ENCODE results near the gene APEX1. TPM values are rescaled to one million over a fixed set of nuclear protein-coding genes. Genes with fewer than 3 reads are reported as not detected.

APEX1 gene
- total RNA-seq, 1 experiment from 2014 or later = 235 TPM

GRCh38 chr14:20469890-20470602 lies 15.0 kb downstream of the APEX1 start (continued):
- TF ChIP-seq, protein P1, sequence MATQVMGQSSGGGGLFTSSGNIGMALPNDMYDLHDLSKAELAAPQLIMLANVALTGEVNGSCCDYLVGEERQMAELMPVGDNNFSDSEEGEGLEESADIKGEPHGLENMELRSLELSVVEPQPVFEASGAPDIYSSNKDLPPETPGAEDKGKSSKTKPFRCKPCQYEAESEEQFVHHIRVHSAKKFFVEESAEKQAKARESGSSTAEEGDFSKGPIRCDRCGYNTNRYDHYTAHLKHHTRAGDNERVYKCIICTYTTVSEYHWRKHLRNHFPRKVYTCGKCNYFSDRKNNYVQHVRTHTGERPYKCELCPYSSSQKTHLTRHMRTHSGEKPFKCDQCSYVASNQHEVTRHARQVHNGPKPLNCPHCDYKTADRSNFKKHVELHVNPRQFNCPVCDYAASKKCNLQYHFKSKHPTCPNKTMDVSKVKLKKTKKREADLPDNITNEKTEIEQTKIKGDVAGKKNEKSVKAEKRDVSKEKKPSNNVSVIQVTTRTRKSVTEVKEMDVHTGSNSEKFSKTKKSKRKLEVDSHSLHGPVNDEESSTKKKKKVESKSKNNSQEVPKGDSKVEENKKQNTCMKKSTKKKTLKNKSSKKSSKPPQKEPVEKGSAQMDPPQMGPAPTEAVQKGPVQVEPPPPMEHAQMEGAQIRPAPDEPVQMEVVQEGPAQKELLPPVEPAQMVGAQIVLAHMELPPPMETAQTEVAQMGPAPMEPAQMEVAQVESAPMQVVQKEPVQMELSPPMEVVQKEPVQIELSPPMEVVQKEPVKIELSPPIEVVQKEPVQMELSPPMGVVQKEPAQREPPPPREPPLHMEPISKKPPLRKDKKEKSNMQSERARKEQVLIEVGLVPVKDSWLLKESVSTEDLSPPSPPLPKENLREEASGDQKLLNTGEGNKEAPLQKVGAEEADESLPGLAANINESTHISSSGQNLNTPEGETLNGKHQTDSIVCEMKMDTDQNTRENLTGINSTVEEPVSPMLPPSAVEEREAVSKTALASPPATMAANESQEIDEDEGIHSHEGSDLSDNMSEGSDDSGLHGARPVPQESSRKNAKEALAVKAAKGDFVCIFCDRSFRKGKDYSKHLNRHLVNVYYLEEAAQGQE (IDR thresholded peaks at IDR 0.05; ENCODE audit: low read depth) = no peak
- TF ChIP-seq YY1 (IDR thresholded peaks at IDR 0.05; ENCODE audit: extremely low read depth, insufficient replicate concordance, low read depth, low read length) = no peak
- no peak for TF ChIP-seq ATF3 (IDR thresholded peaks at IDR 0.05)

DNA sequence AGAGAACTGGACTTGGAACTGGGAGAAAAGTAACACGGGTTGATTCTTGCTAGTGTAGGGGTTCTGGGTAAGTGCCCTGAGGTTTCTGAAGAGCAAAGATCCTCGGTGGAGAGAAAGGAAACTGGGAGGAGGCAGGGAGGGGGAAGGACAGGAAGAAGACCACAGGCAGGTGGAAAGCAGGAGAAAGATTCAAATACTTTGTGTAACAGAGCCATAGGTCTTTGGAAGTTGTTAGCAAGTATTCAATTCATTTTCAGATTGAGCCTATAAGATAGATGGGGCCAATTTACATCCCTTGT lies 15.5 kb downstream of the APEX1 start:
- Histone ChIP-seq H3K9me3 (ENCODE audit: control insufficient read depth in 1 of 2, insufficient read depth in 1 of 2, low read depth in 1 of 2, low read length in 2 of 2) (no peaks in the 10 kb centered on the region), H2AFZ (ENCODE audit: low read depth, low read length, poor library complexity, severe bottlenecking) (no peak overlapping the region), H3K4me3 (replicated peaks in 1 of 2; ENCODE audit: low read depth in 1 of 2, low read length in 2 of 2) (peak overlapping the region; percentile 80 to 96), H3K27me3 (ENCODE audit: insufficient read depth, low read length) (no peaks in the 10 kb centered on the region), H3K36me3 (ENCODE audit: control insufficient read depth in 1 of 2, insufficient read depth in 2 of 2, low read length in 2 of 2) (peaks cover 18 to 37% of the 10 kb centered on the region in 2 experiments), H3K79me2 (ENCODE audit: insufficient read depth, low read length) (peaks cover 55% of the 10 kb centered on the region), H3K9me2 (ENCODE audit: insufficient read depth) (no peaks in the 10 kb centered on the region), H3K27ac (ENCODE audit: low read depth, low read length) (peak overlapping the region; percentile 86), H4K20me1 (ENCODE audit: insufficient read depth) (no peaks in the 10 kb centered on the region), H3K4me1 (ENCODE audit: control insufficient read depth in 1 of 2, insufficient read depth in 2 of 2, low read length in 2 of 2) (peaks cover 10 to 15% of the 10 kb centered on the region in 2 experiments; a peak in 3 of 4 replicates), H3K4me2 (ENCODE audit: low read length) (peak overlapping the region; percentile 93), H3K9ac (ENCODE audit: low read length) (peak overlapping the region; percentile 97)
- intact Hi-C loops (cut with micrococcal nuclease) = loop anchor here (5.0 kb wide), 1 partner anchor 143 kb away; no protein-coding TSS in a partner anchor
- ATAC-seq = no peak
- RAD21 ChIA-PET (ENCODE audit: low non-redundant PET in 1 of 2, low total read pairs in 2 of 2, uncharacterized antibody in 2 of 2, unreplicated experiment in 2 of 2) = no interaction called here
- no peak for DNase-seq (ENCODE audit: low read depth, low spot score)
- CTCF ChIA-PET = no interaction called here
- POLR2A ChIA-PET = interaction anchor here (1.2 to 2.4 kb wide), 12 partner anchors 9 to 177 kb away, joined by 4 to 18 read pairs (median 8); partner anchors contain the start of genes APEX1, PARP2, PIP4P1 and TEP1
- BruUV-seq (replicated peaks) = no TSS peak
- TF ChIP-seq CEBPB (IDR thresholded peaks at IDR 0.05; ENCODE audit: low read depth) = no peak
- TF ChIP-seq CBX3 (IDR thresholded peaks at IDR 0.05; ENCODE audit: low read depth) = no peak
- TF ChIP-seq ZNF274 (IDR thresholded peaks at IDR 0.05; ENCODE audit: low read depth, low read length) = no peak
- no peak for TF ChIP-seq POLR2A (IDR thresholded peaks at IDR 0.05; ENCODE audit: borderline replicate concordance, extremely low read depth, insufficient read depth, insufficient read length)
- TF ChIP-seq, protein P2, sequence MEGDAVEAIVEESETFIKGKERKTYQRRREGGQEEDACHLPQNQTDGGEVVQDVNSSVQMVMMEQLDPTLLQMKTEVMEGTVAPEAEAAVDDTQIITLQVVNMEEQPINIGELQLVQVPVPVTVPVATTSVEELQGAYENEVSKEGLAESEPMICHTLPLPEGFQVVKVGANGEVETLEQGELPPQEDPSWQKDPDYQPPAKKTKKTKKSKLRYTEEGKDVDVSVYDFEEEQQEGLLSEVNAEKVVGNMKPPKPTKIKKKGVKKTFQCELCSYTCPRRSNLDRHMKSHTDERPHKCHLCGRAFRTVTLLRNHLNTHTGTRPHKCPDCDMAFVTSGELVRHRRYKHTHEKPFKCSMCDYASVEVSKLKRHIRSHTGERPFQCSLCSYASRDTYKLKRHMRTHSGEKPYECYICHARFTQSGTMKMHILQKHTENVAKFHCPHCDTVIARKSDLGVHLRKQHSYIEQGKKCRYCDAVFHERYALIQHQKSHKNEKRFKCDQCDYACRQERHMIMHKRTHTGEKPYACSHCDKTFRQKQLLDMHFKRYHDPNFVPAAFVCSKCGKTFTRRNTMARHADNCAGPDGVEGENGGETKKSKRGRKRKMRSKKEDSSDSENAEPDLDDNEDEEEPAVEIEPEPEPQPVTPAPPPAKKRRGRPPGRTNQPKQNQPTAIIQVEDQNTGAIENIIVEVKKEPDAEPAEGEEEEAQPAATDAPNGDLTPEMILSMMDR (IDR thresholded peaks at IDR 0.05 in 2 of 3, conservative IDR thresholded peaks at IDR 0.05 in 1 of 3; ENCODE audit: borderline replicate concordance in 1 of 3, insufficient read depth in 1 of 3, low read depth in 2 of 3, low read length in 2 of 3) = no peak
- no peak for TF ChIP-seq JUND (IDR thresholded peaks at IDR 0.05)
- TF ChIP-seq SRF (IDR thresholded peaks at IDR 0.05; ENCODE audit: low read depth) = no peak
- TF ChIP-seq SP1 (IDR thresholded peaks at IDR 0.05; ENCODE audit: low read depth) = no peak
- TF ChIP-seq, protein P1 (IDR thresholded peaks at IDR 0.05; ENCODE audit: low read depth) = no peak
- no peak for TF ChIP-seq YY1 (IDR thresholded peaks at IDR 0.05; ENCODE audit: extremely low read depth, insufficient replicate concordance, low read depth, low read length)
- no peak for TF ChIP-seq RAD21 (IDR thresholded peaks at IDR 0.05; ENCODE audit: low read depth)
- TF ChIP-seq TCF7L2 (IDR thresholded peaks at IDR 0.05; ENCODE audit: borderline replicate concordance, extremely low read depth, insufficient read depth, insufficient read length) = no peak
- TF ChIP-seq ATF3 (IDR thresholded peaks at IDR 0.05) = no peak
